Caco-2 (cell line): Measurements from ENCODE around the gene BHMT. TPM values are rescaled to one million over a fixed set of nuclear protein-coding genes. Genes with fewer than 3 reads are reported as not detected.
"Not testable (repeated sequence)": the region's sequence is repeated elsewhere in the genome, so short reads cannot be mapped to it uniquely, and the experiment has no call there.

ENCODE experiments used
- BruUV-seq: library from RNA; stranded (reverse); fragments of 400-500 nt; replicated peaks from 2 replicates; lab custom pipeline; 2021; lab: Mats Ljungman, UMichigan
- CTCF ChIA-PET: fragments of 300-600 bp; sonication (Branson Sonifier 250); formaldehyde crosslinking; loops from one replicate; lab custom pipeline; 2022; ENCODE audit warnings: antibody characterized with exemption; lab: Charles Lee
- POLR2A ChIA-PET: fragments of 300-600 bp; sonication (Branson Sonifier 250); formaldehyde crosslinking; loops from one replicate; lab custom pipeline; 2022; ENCODE audit warnings: antibody characterized with exemption; lab: Charles Lee
- DNase-seq, 2 experiments: peaks; one replicate each; pipeline versions ENCODE4 v3.0.0 to v3.0.0-alpha.2; 2020 to 2022
- H3K27me3 ChIP-seq: replicated peaks from 2 replicates; pipeline ENCODE4 v1.6.0; 2011; ENCODE audit warnings: low read length; ENCODE audit not compliant: control insufficient read depth, insufficient read depth
- H3K36me3 ChIP-seq: 2 replicates; pipeline ENCODE4 v1.5.1; 2011; ENCODE audit warnings: low read length; ENCODE audit not compliant: control insufficient read depth, insufficient read depth
- H3K4me1 ChIP-seq: fragments of 250-450 bp; sonication (Bioruptor Pico); 2 replicates; pipeline ENCODE4 v1.5.1; 2020; ENCODE audit warnings: mild to moderate bottlenecking
- H3K4me3 ChIP-seq: 2 replicates; pipeline ENCODE4 v1.5.1; 2011; ENCODE audit warnings: low read depth, mild to moderate bottlenecking, control low read depth, low read length
- H3K9me3 ChIP-seq: fragments of 250-450 bp; sonication (Bioruptor Pico); 2 replicates; pipeline ENCODE4 v1.5.1; 2020; ENCODE audit warnings: mild to moderate bottlenecking, moderate library complexity
- H3K27ac Mint-ChIP-seq: one replicate; pipeline ENCODE4 v1.8.0; 2022; ENCODE audit warnings: mixed read lengths; ENCODE audit not compliant: unreplicated experiment
- H3K27me3 Mint-ChIP-seq: one replicate; pipeline ENCODE4 v1.8.0; 2022; ENCODE audit warnings: mixed read lengths; ENCODE audit not compliant: insufficient read depth, unreplicated experiment
- H3K36me3 Mint-ChIP-seq: one replicate; pipeline ENCODE4 v1.8.0; 2022; ENCODE audit warnings: mild to moderate bottlenecking, mixed read lengths; ENCODE audit not compliant: insufficient read depth, unreplicated experiment
- H3K4me1 Mint-ChIP-seq: one replicate; pipeline ENCODE4 v1.8.0; 2022; ENCODE audit warnings: low read depth, mixed read lengths; ENCODE audit not compliant: unreplicated experiment
- H3K4me3 Mint-ChIP-seq: one replicate; pipeline ENCODE4 v1.8.0; 2022; ENCODE audit warnings: mild to moderate bottlenecking, moderate library complexity, mixed read lengths; ENCODE audit not compliant: unreplicated experiment
- H3K9me3 Mint-ChIP-seq: one replicate; pipeline ENCODE4 v1.8.0; 2022; ENCODE audit warnings: mixed read lengths; ENCODE audit not compliant: unreplicated experiment
- intact Hi-C: fragments of 100-400 bp; cut with micrococcal nuclease; formaldehyde crosslinking; loops from one replicate; pipeline ENCODE4 v1.10.0; 2022; ENCODE audit not compliant: unreplicated experiment
- total RNA-seq: library from RNA; stranded (reverse); gene quantifications from 2 replicates; pipeline ENCODE4 v1.2.3, GENCODE V29; 2022
- TF ChIP-seq, protein P1 (sequence below), 2 experiments: fragments of 200-600 bp in 1 of 2; IDR thresholded peaks; 1 replicate in 1 of 2; 2 replicates in 1 of 2; pipeline versions ENCODE4 v1.5.1 to v1.8.0; 2011 to 2022; ENCODE audit warnings: antibody characterized with exemption in 1 of 2, control low read depth in 1 of 2, inconsistent platforms in 1 of 2, low read depth in 1 of 2, low read length in 1 of 2, mild to moderate bottlenecking in 1 of 2, moderate library complexity in 1 of 2; ENCODE audit not compliant: insufficient read depth in 1 of 2, severe bottlenecking in 1 of 2, unreplicated experiment in 1 of 2

BHMT gene
- total RNA-seq, 1 experiment from 2014 or later = not detected

DNA sequence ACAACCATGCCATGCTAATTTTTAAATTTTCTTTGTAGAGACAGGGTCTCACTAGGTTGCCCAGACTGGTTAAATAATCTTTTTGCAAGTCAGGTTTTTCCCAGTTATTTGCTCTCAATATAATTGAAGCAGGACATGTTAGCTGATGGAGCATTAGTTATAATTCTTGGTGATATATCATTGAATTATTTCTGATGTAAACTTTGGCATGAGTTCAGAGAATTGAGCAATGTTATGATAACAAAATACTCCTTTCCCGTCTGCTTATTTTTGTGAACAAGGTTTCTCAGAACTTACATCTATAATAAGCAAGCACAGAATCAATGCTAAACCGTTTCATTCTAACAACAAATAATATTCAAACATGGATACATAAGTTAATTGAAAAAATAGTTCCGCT, 37.8 kb downstream of the BHMT start:
- no peaks in the 10 kb centered on the region for H3K36me3 ChIP-seq
- BruUV-seq = no TSS peak
- CTCF ChIA-PET = no interaction called here
- no peak overlapping the region for H3K4me3 ChIP-seq
- no peaks in the 10 kb centered on the region for H3K4me1 ChIP-seq
- DNase-seq = no peak
- Mint-ChIP-seq H3K27ac (no peak overlapping the region), H3K36me3 (no peaks in the 10 kb centered on the region), H3K4me1 (peaks cover under 1% of the 10 kb centered on the region), H3K9me3 (no peaks in the 10 kb centered on the region), H3K27me3 (no peaks in the 10 kb centered on the region), H3K4me3 (no peak overlapping the region)
- intact Hi-C loops = no loop called here
- no peaks in the 10 kb centered on the region for H3K9me3 ChIP-seq
- POLR2A ChIA-PET = no interaction called here
- H3K27me3 ChIP-seq = no peaks in the 10 kb centered on the region
- TF ChIP-seq, protein P1, sequence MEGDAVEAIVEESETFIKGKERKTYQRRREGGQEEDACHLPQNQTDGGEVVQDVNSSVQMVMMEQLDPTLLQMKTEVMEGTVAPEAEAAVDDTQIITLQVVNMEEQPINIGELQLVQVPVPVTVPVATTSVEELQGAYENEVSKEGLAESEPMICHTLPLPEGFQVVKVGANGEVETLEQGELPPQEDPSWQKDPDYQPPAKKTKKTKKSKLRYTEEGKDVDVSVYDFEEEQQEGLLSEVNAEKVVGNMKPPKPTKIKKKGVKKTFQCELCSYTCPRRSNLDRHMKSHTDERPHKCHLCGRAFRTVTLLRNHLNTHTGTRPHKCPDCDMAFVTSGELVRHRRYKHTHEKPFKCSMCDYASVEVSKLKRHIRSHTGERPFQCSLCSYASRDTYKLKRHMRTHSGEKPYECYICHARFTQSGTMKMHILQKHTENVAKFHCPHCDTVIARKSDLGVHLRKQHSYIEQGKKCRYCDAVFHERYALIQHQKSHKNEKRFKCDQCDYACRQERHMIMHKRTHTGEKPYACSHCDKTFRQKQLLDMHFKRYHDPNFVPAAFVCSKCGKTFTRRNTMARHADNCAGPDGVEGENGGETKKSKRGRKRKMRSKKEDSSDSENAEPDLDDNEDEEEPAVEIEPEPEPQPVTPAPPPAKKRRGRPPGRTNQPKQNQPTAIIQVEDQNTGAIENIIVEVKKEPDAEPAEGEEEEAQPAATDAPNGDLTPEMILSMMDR (IDR thresholded peaks at IDR 0.05; ENCODE audit: insufficient read depth in 1 of 2, low read depth in 1 of 2, low read length in 1 of 2, severe bottlenecking in 1 of 2, unreplicated experiment in 1 of 2) = no peak

DNA sequence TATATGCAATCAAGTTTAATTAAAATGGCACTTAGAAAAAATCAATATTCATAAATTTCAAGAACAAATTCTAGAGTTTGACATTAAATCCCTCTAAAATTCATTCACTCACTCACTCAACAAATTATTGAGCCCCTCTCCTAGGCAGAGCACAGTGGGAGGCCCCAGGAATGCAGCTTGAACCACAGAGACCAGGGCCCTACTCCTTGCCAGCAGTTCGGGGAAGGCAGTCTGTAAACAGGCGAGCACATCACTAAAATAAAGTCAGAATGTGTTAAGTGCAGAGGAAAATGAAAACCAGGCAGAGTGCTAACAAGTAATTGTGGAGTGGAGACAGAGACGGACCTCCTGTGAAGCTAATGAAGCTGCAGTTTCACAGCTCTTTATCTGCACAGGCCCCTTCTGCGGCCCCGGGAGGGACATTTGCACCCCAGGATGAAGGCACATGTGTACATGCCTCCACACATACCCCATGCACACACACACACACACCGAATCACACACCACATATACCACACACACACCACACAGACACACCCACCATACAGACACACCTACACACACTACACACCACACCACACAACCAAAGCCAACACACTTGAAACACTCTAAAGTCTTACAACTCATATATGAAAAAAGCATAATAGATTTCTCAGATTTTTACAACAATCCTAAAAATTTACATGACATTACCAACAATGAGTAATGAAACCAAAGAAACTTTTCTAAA, 40.5 kb downstream of the BHMT start:
- POLR2A ChIA-PET = no interaction called here
- intact Hi-C loops = no loop called here
- Histone ChIP-seq H3K36me3 (no peaks in the 10 kb centered on the region), H3K4me3 (no peak overlapping the region), H3K4me1 (no peaks in the 10 kb centered on the region), H3K9me3 (no peaks in the 10 kb centered on the region), H3K27me3 (no peaks in the 10 kb centered on the region; the same call in 1 of the 2 replicates)
- no TSS peak for BruUV-seq
- H3K27ac Mint-ChIP-seq = no peak overlapping the region
- H3K27me3 Mint-ChIP-seq = peaks cover 3% of the 10 kb centered on the region
- H3K9me3 Mint-ChIP-seq = no peaks in the 10 kb centered on the region
- no peaks in the 10 kb centered on the region for H3K4me1 Mint-ChIP-seq
- CTCF ChIA-PET = no interaction called here
- DNase-seq = no peak
- no peaks in the 10 kb centered on the region for H3K36me3 Mint-ChIP-seq
- TF ChIP-seq, protein P1 (IDR thresholded peaks at IDR 0.05; ENCODE audit: insufficient read depth in 1 of 2, low read depth in 1 of 2, low read length in 1 of 2, severe bottlenecking in 1 of 2, unreplicated experiment in 1 of 2) = no peak
- no peak overlapping the region for H3K4me3 Mint-ChIP-seq

DNA sequence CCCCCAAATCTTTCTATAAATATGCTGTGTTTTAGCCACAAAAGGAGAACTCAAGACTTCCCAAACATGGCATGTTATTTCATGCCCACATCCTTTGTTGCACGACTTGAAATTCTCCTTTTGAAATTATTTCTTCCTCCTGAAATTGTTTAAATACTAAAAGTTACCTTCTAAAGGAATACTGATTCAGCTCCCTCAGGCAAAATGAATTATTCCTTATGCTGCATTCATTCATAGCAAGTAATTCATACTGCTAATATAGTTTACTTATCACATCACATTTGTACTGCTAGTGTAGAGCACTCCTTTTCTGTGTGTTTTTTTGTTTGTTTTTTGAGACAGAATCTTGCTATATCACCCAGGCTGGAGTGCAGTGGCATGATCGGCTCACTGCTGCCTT, 45.7 kb downstream of the BHMT start:
- no peaks in the 10 kb centered on the region; the same call in none of the 2 replicates for H3K27me3 ChIP-seq
- DNase-seq = no peak
- no peaks in the 10 kb centered on the region for H3K36me3 ChIP-seq
- no TSS peak for BruUV-seq
- H3K27me3 Mint-ChIP-seq = peaks cover 3% of the 10 kb centered on the region
- H3K27ac Mint-ChIP-seq = no peak overlapping the region
- no peak overlapping the region for H3K4me3 ChIP-seq
- POLR2A ChIA-PET = no interaction called here
- H3K36me3 Mint-ChIP-seq = no peaks in the 10 kb centered on the region
- no peak overlapping the region for H3K4me3 Mint-ChIP-seq
- intact Hi-C loops = no loop called here
- H3K4me1 ChIP-seq = no peaks in the 10 kb centered on the region
- CTCF ChIA-PET = interaction anchor here (0.6 kb wide), 1 partner anchor 22 kb away, joined by 3 read pairs; no protein-coding TSS in a partner anchor
- H3K4me1 Mint-ChIP-seq = no peaks in the 10 kb centered on the region
- TF ChIP-seq, protein P1 (IDR thresholded peaks at IDR 0.05; ENCODE audit: insufficient read depth in 1 of 2, low read depth in 1 of 2, low read length in 1 of 2, severe bottlenecking in 1 of 2, unreplicated experiment in 1 of 2) = no peak
- no peaks in the 10 kb centered on the region for H3K9me3 Mint-ChIP-seq
- no peaks in the 10 kb centered on the region for H3K9me3 ChIP-seq

DNA sequence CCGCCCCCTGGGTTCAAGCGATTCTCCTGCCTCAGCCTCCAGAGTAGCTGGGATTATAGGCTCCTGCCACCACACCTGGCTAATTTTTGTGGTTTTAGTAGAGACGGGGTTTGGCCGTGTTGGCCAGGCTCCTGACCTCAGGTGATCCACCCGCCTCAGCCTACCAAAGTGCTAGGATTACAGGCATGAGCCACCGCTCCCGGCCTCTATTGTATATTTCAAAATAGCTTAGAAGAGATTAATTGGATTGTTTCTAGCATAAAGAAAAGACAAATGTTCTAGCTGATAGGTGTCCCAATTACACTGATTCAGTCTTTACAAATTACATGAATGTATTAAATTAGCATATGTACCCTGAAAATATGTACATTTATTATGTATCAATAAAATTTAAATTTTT, 50.0 kb downstream of the BHMT start:
- CTCF ChIA-PET, H3K4me3 ChIP-seq, DNase-seq, H3K9me3 Mint-ChIP-seq, H3K36me3 Mint-ChIP-seq, H3K36me3 ChIP-seq, intact Hi-C loops, BruUV-seq, H3K27ac Mint-ChIP-seq, H3K27me3 Mint-ChIP-seq, H3K27me3 ChIP-seq, POLR2A ChIA-PET, H3K4me3 Mint-ChIP-seq, H3K4me1 Mint-ChIP-seq, H3K9me3 ChIP-seq, H3K4me1 ChIP-seq: not testable (repeated sequence)
